Stimulated activated CD8-positive, alpha-beta memory T cell treated with anti-CD3 and anti-CD28 coated beads, Interleukin-4, amount 100 ng/mL, for 4 hours (primary cell): Measurements from ENCODE around the gene C3orf62.
"Not testable (repeated sequence)": the region's sequence is repeated elsewhere in the genome, so short reads cannot be mapped to it uniquely, and the experiment has no call there.

Experiments
- DNase-seq, 2 donors: peaks; one replicate each; pipeline ENCODE4 v3.0.0-alpha.2; 2020; ENCODE audit warnings: low read depth in 2 of 2, low spot score in 1 of 2

Gene C3orf62

DNA sequence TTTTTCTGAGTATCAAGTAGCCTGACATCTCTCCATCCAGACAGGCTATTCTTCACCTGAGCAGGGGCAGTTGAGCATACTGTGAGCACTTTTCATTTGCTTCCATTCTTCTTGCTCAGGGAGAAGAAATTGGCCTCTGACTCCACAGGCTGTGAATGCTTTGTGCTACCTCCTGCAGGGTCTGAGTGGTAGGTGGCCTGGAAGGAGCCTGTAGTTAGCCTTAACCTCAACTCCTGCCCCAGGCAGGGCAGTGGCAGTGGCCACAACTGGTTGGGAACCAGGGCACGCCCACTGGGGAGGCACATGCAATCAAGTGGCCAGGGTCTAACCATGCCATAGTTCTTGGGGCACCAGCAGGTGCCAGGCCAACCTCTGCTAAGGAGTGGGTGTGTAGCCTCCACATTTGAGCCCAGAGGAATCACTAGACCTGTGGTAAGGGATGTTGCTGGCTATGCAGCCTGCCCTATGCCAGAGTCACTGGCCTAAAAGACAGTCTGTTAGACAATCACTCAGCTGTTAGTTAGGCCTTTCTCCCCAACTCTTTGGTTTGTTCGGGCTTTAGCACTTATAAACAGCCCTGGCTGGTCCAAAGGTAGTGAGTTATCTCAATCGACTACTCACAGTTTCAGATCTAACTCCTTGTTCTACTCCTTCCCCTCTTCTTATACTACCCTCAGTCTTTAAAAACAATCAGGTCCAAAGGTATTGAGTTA is 7.4 kb downstream of the C3orf62 start:
- no peak for DNase-seq

- DNase-seq: no peak
Observed at GRCh38 chr3:49266410-49267095, 10.5 kb downstream of the C3orf62 start.

- DNase-seq: no peak
Observed at GRCh38 chr3:49265661-49266386, 11.2 kb downstream of the C3orf62 start.

DNA sequence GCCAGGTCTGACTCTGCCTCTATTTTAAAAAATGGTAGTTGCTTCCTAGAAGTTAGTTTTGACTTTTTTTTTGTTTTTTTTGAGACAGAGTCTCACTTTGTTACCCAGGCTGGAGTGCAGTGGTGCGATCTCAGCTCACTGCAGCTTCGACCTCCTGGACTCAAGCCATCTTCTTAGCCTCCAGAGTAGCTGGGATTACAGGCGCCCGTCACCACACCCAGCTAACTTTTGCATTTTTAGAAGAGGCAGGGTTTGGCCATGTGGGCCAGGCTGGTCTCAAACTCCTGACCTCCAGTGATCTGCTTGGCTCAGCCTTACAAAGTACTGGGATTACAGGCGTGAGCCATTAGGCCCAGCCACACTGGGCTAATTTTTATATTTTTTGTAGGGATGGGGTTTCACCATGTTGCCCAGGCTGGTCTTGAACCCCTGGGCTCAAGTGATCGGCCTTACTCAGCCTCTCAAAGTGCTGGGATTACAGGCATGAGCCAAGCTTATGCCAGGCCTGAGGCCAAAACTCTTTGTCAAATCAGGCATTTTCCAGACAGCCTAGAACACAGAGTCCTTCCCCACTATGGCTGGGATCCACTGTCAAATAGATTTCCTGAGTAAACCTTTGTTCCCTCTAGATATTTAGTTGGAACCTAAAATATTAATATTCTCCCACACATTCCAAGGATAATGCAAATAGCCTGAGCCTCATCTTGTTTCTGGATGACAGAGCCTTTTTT is 13.7 kb downstream of the C3orf62 start:
- DNase-seq: no peak

DNA sequence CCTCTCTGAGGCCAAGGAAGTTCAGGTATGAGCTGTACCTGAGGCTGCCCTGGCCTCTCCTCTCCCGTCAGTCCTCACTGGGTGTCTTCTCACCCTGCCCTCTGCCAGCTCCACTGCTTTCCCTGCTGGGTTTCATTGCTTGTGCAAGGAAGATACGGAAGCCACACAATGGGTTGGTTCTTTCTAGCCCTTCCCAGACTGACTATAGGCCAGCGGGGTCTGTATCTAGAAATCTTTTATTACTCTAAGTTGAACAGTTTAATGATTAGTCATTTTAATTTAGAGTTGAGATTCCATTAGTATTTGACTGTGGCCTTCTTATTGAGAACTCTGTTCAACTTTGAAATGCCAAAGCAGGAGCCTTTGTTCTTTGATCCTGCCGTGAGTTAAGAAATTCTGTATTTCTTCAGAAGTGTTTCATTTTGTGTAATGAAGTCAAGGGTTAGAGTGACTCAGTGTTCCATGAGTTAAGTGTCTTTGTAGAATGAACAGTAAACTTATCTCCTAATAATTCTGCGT is 16.2 kb downstream of the C3orf62 start:
- DNase-seq: no peak

GRCh38 chr3:49257187-49257586 is 19.8 kb downstream of the C3orf62 start:
- no peak for DNase-seq

DNA sequence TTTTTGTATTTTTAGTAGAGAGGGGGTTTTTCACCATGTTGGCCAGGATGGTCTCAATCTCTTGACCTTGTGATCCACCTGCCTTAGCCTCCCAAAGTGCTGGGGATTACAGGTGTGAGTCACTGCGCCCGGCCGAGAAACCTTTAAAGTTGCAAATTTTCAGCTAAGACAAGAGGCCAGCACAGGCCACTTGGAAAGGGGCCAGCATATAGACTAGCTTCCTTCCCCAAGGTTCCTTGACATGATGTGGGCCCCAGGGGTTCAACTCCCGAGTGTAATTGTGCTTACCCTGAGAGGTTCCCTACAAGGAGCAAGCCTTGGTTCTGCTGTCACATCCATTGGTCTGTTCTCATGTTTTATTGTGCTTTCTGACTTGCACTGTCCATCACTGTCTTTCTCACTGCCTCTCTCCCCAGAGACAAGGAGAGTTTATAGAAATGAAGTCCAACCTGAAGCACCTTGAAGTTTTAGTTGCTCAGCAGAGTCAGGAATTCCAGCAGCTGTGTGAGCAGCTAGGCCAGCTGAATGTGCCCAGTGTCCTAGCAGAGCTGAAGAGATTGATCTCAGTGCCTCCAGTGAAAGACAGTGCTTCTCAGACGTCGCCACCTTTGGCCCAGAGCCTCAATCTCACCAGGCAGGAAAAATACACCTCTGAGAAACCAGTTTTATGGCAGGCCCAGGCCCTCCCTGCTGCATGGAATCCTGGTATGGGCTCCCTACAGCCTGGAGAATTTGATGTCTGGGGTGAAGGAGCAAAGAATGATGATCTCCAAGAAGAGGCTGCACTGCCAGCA is 21.1 kb downstream of the C3orf62 start:
- no peak for DNase-seq

DNA sequence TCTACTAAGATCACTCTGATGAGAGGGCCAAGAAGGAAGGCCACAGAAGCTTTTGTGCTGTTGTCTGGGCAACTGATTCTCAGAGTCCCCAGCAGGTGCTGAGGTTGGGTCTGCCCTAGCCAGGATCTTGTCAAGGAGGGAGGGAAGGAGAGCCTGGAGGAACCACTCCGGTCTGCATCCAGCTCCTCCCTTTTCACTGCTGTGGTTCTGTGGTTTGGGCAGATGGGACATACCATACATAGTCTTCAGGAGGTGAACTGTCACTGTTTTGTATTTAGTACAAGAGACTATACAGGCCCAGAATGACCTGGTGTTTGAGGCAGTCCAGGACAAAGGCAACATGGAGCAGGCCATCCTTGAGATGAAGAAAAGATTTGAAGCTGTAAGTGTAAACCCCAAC is 21.9 kb downstream of the C3orf62 start:
- DNase-seq: no peak

GRCh38 chr3:49253512-49253911 is 23.5 kb downstream of the C3orf62 start:
- DNase-seq: no peak

GRCh38 chr3:49248840-49249227 is 28.2 kb downstream of the C3orf62 start:
- no peak for DNase-seq

GRCh38 chr3:49244581-49245205 is 32.3 kb downstream of the C3orf62 start:
- no peak for DNase-seq

- not testable (repeated sequence) for DNase-seq
Observed at GRCh38 chr3:49240091-49240490, 36.9 kb downstream of the C3orf62 start.

GRCh38 chr3:49238274-49239127 is 38.5 kb downstream of the C3orf62 start:
- DNase-seq: no peak

DNA sequence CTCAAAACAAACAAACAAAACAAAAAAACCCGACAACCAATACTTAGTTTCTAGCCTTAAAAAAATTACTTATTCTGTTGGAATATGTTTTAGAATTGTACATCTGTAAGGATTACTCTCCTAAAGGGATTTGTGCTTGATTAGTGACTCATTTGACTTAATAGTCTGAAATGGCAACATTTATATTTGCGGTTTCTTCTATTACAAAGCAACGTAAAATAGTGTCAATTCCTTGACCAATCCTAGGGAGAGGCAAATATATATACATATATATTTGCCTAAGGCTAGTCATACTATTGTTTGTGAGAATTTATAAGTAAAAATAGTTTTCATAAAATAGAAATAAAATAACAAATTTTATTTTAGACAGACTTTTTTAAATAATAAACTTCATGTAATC is 39.7 kb downstream of the C3orf62 start:
- no peak for DNase-seq

- DNase-seq: no peak
Observed at GRCh38 chr3:49236226-49236625, 40.8 kb downstream of the C3orf62 start.

GRCh38 chr3:49228817-49229216 is 48.2 kb downstream of the C3orf62 start:
- DNase-seq: not testable (repeated sequence)

DNA sequence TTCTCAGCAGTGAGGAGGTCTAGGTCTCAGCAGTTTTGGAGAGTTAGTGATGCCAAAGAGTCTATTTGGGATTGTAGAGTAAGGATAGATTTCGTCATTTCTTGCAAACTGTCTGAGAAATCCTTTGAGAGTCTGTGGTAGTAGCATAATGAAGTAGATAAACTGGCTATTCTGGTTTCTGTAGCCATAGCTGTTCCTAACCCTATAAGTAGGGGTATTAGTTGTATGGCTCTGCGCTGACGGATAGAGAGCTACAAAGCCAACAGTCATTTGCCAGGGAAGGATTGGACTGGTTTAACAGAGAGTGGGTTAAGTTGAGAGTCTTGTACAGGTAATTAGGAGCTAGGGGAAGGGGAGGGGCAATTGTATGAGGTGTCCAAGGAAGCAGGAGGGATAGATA is 55.0 kb downstream of the C3orf62 start:
- no peak for DNase-seq

DNA sequence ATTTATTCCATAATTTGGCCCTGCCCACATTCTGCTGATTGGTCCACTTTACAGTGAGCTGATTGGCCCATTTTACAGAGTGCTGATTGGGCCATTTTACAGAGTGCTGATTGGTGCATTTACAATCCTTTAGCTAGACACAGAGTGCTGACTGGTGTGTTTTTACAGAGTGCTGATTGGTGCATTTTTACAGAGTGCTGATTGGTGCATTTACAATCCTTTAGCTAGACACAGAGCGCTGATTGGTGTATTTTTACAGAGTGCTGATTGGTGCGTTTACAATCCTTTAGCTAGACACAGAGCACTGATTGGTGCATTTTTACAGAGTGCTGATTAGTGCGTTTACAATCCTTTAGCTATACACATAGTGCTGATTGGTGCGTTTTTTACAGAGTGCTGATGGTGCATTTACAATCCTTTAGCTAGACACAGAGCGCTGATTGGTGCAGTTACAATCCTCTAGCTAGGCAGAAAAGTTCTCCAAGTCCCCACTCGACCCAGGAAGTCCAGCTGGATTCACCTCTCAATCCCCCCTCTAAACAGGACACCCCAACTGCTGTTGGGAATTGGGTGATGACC is 56.0 kb downstream of the C3orf62 start:
- not testable (repeated sequence) for DNase-seq

DNA sequence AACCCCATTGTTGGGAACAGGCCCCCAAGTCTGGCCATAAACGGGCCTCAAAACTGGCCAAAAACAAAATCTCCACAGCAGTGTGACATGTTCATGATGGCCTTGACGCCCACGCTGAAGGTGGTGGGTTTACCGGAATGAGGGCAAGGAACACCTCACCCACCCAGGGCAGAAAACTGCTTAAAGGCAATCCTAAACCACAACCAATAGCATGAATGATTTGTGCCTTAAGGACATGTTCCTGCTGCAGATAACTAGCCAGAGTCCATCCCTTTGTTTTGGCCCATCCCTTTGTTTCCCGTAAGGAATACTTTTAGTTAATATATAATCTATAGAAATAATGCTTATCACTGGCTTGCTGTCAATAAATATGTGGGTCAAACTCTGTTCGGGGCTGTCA is 57.9 kb downstream of the C3orf62 start:
- DNase-seq: no peak
